Transverse colon (tissue), 4 donors: ENCODE measurements around the gene HDAC2. TPM values are rescaled to one million over a fixed set of nuclear protein-coding genes. Genes with fewer than 3 reads are reported as not detected.

Experiments used
- DNase-seq: peaks from one replicate; pipeline ENCODE4 v3.0.0-alpha.2; 2019
- H3K27ac ChIP-seq, 4 donors: fragments of 200-600 bp; sonication (generic); 2 replicates each; pipeline ENCODE4 v1.5.1; 2016 to 2018; ENCODE audit warnings: inconsistent platforms in 4 of 4
- H3K27me3 ChIP-seq: fragments of 200-600 bp; sonication (generic); 2 replicates; pipeline ENCODE4 v1.5.1; 2017; ENCODE audit warnings: inconsistent platforms
- H3K36me3 ChIP-seq, 4 donors: fragments of 200-600 bp; sonication (generic); 2 replicates each; pipeline ENCODE4 v1.5.1; 2017 to 2019; ENCODE audit warnings: inconsistent platforms in 4 of 4
- H3K4me1 ChIP-seq, 4 donors: fragments of 200-600 bp; sonication (generic); 2 replicates each; pipeline ENCODE4 v1.5.1; 2017 to 2020; ENCODE audit warnings: inconsistent platforms in 4 of 4
- H3K4me3 ChIP-seq, 4 donors: fragments of 200-600 bp; sonication (generic); 1 replicate in 1 of 4; 2 replicates in 3 of 4; pipeline versions ENCODE4 v1.5.1 to v1.6.1; 2017 to 2019; ENCODE audit warnings: inconsistent platforms in 4 of 4
- H3K9me3 ChIP-seq, 2 donors: fragments of 200-600 bp; sonication (generic); 2 replicates each; pipeline ENCODE4 v1.5.1; 2017 to 2019; ENCODE audit warnings: inconsistent platforms in 2 of 2
- CTCF ChIP-seq, 5 experiments: fragments of 200-600 bp in 3 of 5; fragments of 450-650 bp in 2 of 5; sonication (generic) in 3 of 5; IDR thresholded peaks; 1 replicate in 2 of 5; 2 replicates in 3 of 5; pipeline ENCODE4 v1.5.1; 2016 to 2017; ENCODE audit warnings: antibody characterized with exemption in 5 of 5, inconsistent platforms in 3 of 5, mild to moderate bottlenecking in 2 of 5, moderate library complexity in 1 of 5
- EP300 ChIP-seq: sonication (generic); formaldehyde crosslinking; IDR thresholded peaks from one replicate; pipeline ENCODE4 v1.6.1; 2017; ENCODE audit warnings: antibody characterized with exemption, low read depth
- POLR2A ChIP-seq: fragments of 450-650 bp; IDR thresholded peaks from one replicate; pipeline ENCODE4 v1.6.1; 2016; ENCODE audit warnings: antibody characterized with exemption, mild to moderate bottlenecking, moderate library complexity
- POLR2AphosphoS5 ChIP-seq, 3 donors: sonication (generic); formaldehyde crosslinking; IDR thresholded peaks; one replicate each; pipeline ENCODE4 v1.6.1; 2016; ENCODE audit warnings: antibody characterized with exemption in 3 of 3
- WGBS, 2 donors: methylation state at CpG; one replicate each; pipeline ENCODE4 v1.1.5; 2018; ENCODE audit warnings: low coverage in 1 of 2; 5-methylcytosine and 5-hydroxymethylcytosine counted together
- in situ Hi-C, 4 donors: fragments of 200-750 bp; cut with MboI; loops; one replicate each; pipeline versions ENCODE4 v1.15.0 to v1.15.1; 2017; ENCODE audit warnings: low sequenced_read_pairs in 3 of 4, low pct_ligation_motif_present in 1 of 4, low pct_unique_long_range_greater_than_20kb in 1 of 4
- intact Hi-C: fragments of 100-400 bp; cut with DNase I; formaldehyde crosslinking; loops from one replicate; pipeline ENCODE4 v1.15.1; 2023; ENCODE audit warnings: low total_unique reads
- total RNA-seq, 4 donors: library from RNA; depleted of rRNA; stranded (reverse); fragments of >200 nt; gene quantifications; one replicate each; pipeline ENCODE4 v1.1.0, GENCODE V29; 2016

Gene HDAC2
- total RNA-seq, 4 donors from 2014 or later = 26.6 to 60.8 (median 38.0) TPM

GRCh38 chr6:113976806-113977205, 5.9 kb upstream of the HDAC2 start:
- WGBS, 2 donors = 94% methylated on average over 2 of the region's 2 CpGs
- no peak for DNase-seq
- peaks cover 0 to 8% (median 3%) of the 10 kb centered on the region in 4 donors for H3K4me1 ChIP-seq

DNA sequence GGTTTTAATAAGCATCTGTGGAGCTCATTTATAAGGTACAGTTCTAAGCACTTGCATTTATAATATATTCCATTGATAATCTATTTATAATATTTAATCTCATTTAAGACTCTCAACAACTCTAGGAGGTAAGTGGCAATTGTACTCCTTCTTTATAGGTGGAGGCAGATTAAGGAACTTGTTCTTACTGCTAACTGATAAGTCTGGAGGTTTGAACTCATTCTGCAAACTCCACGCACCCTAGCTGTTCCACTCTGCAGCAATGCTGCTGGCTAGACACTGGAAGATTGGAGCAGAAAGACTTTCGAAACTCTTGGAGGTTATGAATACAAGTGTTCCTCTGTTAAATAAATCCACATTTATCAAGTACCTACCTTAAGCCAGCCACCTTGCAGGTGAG, 793 bp upstream of the HDAC2 start:
- in situ Hi-C loops (no loop called here), intact Hi-C loops (no loop called here)
- 51 to 52% methylated on average over 2 of the region's 2 CpGs for WGBS, 2 donors
- no peak for TF ChIP-seq POLR2A
- TF ChIP-seq EP300 = no peak
- no peak for TF ChIP-seq POLR2AphosphoS5 (IDR thresholded peaks at IDR 0.05)
- no peak for TF ChIP-seq CTCF (IDR thresholded peaks at IDR 0.05)
- Histone ChIP-seq H3K27me3 (no peaks in the 10 kb centered on the region), H3K36me3 (no peaks in the 10 kb centered on the region), H3K4me1 (peaks cover 0 to 37% (median 20%) of the 10 kb centered on the region in 4 donors), H3K27ac (peak overlapping the region; percentile 94 to 97 (median 96)), H3K4me3 (peak overlapping the region; percentile 90 to 96 (median 92)), H3K9me3 (no peaks in the 10 kb centered on the region)
- no peak for DNase-seq

More at GRCh38 chr6:113976806-113977205, 5.9 kb upstream of the HDAC2 start:
- in situ Hi-C loops = no loop called here
- Histone ChIP-seq H3K36me3 (no peaks in the 10 kb centered on the region), H3K4me3 (no peak overlapping the region), H3K9me3 (no peaks in the 10 kb centered on the region), H3K27me3 (no peaks in the 10 kb centered on the region), H3K27ac (no peak overlapping the region)
- TF ChIP-seq POLR2AphosphoS5 (IDR thresholded peaks at IDR 0.05) (no peak), CTCF (IDR thresholded peaks at IDR 0.05) (no peak), EP300 (no peak), POLR2A (no peak)
- intact Hi-C loops = no loop called here

DNA sequence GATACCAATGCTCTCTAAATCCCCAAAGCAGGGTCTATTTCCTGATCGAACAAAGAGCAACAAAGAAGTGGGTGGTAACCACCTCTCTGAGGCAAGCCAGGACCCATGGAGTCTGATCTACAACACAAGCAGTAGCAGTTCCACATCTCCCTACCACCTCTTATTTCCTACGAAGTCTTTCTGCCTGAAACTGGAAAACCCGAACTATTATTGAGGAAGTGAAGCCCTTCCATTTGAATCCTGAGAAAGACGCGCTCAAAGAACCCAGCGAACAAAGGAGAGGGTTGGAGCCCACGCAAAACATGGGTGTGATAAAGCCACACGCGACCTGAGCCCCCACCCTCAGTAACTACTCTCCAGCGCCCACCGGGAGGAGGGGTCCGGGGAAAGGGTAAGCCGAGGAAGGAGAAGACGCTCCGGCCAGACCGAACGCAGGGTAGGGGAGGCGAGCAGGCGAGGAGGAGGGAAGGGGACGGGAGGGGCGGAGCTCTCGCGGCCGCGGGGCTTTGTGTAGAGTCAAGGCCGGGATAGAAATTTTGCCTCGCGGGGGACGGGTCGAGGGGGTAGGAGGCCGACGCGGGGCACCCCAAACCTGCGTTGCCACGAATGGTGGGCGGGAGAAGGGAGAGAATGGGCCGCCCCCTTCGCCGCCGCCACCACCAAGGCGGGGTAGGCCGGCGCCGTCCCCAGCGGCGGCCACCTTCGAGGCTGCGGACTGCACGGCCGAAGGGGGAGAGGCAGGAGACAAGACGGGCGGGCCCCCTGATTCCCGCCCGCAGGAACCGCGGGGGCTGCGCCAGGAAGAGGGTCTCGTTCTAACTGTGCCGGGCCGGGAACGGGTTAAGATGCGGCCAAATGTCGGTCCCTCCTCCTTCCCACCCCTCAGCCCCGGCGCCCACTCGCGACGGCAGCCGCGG, 802 bp downstream of the HDAC2 start:
- Histone ChIP-seq H3K36me3 (no peaks in the 10 kb centered on the region), H3K27ac (peak overlapping the region; percentile 94 to 97 (median 96)), H3K27me3 (no peaks in the 10 kb centered on the region), H3K4me1 (peaks cover 0 to 41% (median 20%) of the 10 kb centered on the region in 4 donors), H3K4me3 (peak overlapping the region; percentile 90 to 96 (median 92)), H3K9me3 (no peaks in the 10 kb centered on the region)
- intact Hi-C loops = no loop called here
- peak; percentile 68 for DNase-seq
- TF ChIP-seq EP300 (no peak), POLR2A (no peak), CTCF (IDR thresholded peaks at IDR 0.05) (no peak), POLR2AphosphoS5 (IDR thresholded peaks at IDR 0.05) (no peak)
- 1 to 5% methylated on average over 8 to 53 of the region's 70 CpGs for WGBS, 2 donors
- in situ Hi-C loops = no loop called here

DNA sequence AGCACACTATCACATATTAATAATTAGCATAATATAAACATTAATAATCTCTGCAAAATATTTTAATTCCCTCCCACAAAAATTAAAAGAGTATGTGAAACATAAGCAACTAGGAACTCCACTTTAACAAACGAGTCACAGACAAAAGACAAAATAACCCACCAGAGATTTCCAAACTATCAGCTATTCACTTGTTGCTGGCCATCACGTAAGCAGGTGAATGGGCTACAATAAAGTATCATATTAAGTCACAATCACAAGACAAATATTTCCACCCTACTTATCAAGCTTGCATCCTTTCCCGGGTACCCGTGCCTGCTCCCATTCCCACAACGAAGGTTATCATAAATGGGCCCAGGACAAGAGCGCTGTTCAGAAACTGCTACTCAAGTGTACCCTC, 2.5 kb downstream of the HDAC2 start:
- 25 to 45% methylated on average over 2 to 6 of the region's 6 CpGs for WGBS, 2 donors
- in situ Hi-C loops = no loop called here
- Histone ChIP-seq H3K36me3 (no peaks in the 10 kb centered on the region), H3K4me3 (no peak overlapping the region), H3K9me3 (no peaks in the 10 kb centered on the region), H3K27me3 (no peaks in the 10 kb centered on the region), H3K4me1 (peaks cover 0 to 49% (median 22%) of the 10 kb centered on the region in 4 donors), H3K27ac (no peak overlapping the region)
- TF ChIP-seq EP300 (no peak), POLR2A (no peak), CTCF (IDR thresholded peaks at IDR 0.05) (no peak), POLR2AphosphoS5 (IDR thresholded peaks at IDR 0.05) (no peak)
- intact Hi-C loops = no loop called here
- no peak for DNase-seq
